ENCODE data around the gene TSPEAR. TPM values are rescaled to one million over a fixed set of nuclear protein-coding genes. Genes with fewer than 3 reads are reported as not detected.
A peak's percentile ranks its signal among the peaks of the same experiment; 100 is the strongest.
"Not testable (repeated sequence)": the region's sequence is repeated elsewhere in the genome, so short reads cannot be mapped to it uniquely, and the experiment has no call there.

Gene TSPEAR
- total and polyA plus RNA-seq, 5 donors = 0.29 to 4.6 (median 1.4) TPM

GRCh38 chr21:44654576-44655175 lies 56.7 kb downstream of the TSPEAR start, which contains the start of gene KRTAP12-4:
KRTAP12-4 (minus strand) TSS chr21:44654659; CDS start chr21:44654614, 45 bp downstream.
- no peaks in the 10 kb centered on the region for H3K27me3 ChIP-seq (ENCODE audit: control insufficient read depth, insufficient read depth)

GRCh38 chr21:44653656-44654575 lies 57.5 kb downstream of the TSPEAR start:
- ATAC-seq = no peak
- peak in 1 of 3 donors; percentile 55 for DNase-seq
- no peak overlapping the region for H3K27ac ChIP-seq (ENCODE audit: low read length)
- WGBS = 75% methylated on average over 17 of the region's 17 CpGs
- intact Hi-C loops (cut with DNase I) = no loop called here
- no peaks in the 10 kb centered on the region for H3K4me1 ChIP-seq (ENCODE audit: control insufficient read depth, insufficient read depth, low read length)
- no peaks in the 10 kb centered on the region for H3K27me3 ChIP-seq (ENCODE audit: control insufficient read depth, insufficient read depth)
- no peaks in the 10 kb centered on the region for H3K9me3 ChIP-seq (ENCODE audit: control insufficient read depth, low read length)
- H3K4me3 ChIP-seq (ENCODE audit: low read length) = no peak overlapping the region

More at GRCh38 chr21:44654576-44655175, 56.7 kb downstream of the TSPEAR start, which contains the start of gene KRTAP12-4:
- intact Hi-C loops (cut with DNase I) = no loop called here
- Histone ChIP-seq H3K9me3 (ENCODE audit: control insufficient read depth, low read length) (no peaks in the 10 kb centered on the region), H3K4me1 (ENCODE audit: control insufficient read depth, insufficient read depth, low read length) (no peaks in the 10 kb centered on the region), H3K27ac (ENCODE audit: low read length) (no peak within 1 kb of the TSS), H3K4me3 (ENCODE audit: low read length) (no peak within 1 kb of the TSS)
- 81% methylated on average over 8 of the region's 9 CpGs for WGBS
- no peak for DNase-seq
- no peak for ATAC-seq

- Histone ChIP-seq H3K9me3 (ENCODE audit: control insufficient read depth, low read length) (no peaks in the 10 kb centered on the region), H3K27ac (ENCODE audit: low read length) (no peak overlapping the region), H3K27me3 (ENCODE audit: control insufficient read depth, insufficient read depth) (no peaks in the 10 kb centered on the region), H3K4me3 (ENCODE audit: low read length) (no peak overlapping the region), H3K4me1 (ENCODE audit: control insufficient read depth, insufficient read depth, low read length) (no peaks in the 10 kb centered on the region)
- DNase-seq (no peak), ATAC-seq (no peak)
- intact Hi-C loops (cut with DNase I) = no loop called here
- WGBS = 62% methylated on average over 14 of the region's 14 CpGs
These were observed 58.2 kb downstream of the TSPEAR start for GRCh38 chr21:44653123-44653522.

- H3K4me3 ChIP-seq (ENCODE audit: low read length) = no peak overlapping the region
- no peaks in the 10 kb centered on the region for H3K9me3 ChIP-seq (ENCODE audit: control insufficient read depth, low read length)
- intact Hi-C loops (cut with DNase I) = no loop called here
- DNase-seq = no peak
- H3K4me1 ChIP-seq (ENCODE audit: control insufficient read depth, insufficient read depth, low read length) = no peaks in the 10 kb centered on the region
- no peak for ATAC-seq
- no peak overlapping the region for H3K27ac ChIP-seq (ENCODE audit: low read length)
- H3K27me3 ChIP-seq (ENCODE audit: control insufficient read depth, insufficient read depth) = no peaks in the 10 kb centered on the region
- 83% methylated on average over 12 of the region's 12 CpGs for WGBS
These were observed 60.2 kb downstream of the TSPEAR start for GRCh38 chr21:44650973-44651675.

- ATAC-seq (no peak), DNase-seq (no peak)
- Histone ChIP-seq H3K4me3 (ENCODE audit: low read length) (no peak overlapping the region), H3K4me1 (ENCODE audit: control insufficient read depth, insufficient read depth, low read length) (no peaks in the 10 kb centered on the region), H3K27me3 (ENCODE audit: control insufficient read depth, insufficient read depth) (no peaks in the 10 kb centered on the region), H3K9me3 (ENCODE audit: control insufficient read depth, low read length) (no peaks in the 10 kb centered on the region), H3K27ac (ENCODE audit: low read length) (no peak overlapping the region)
- intact Hi-C loops (cut with DNase I) = no loop called here
- 90% methylated on average over 20 of the region's 20 CpGs for WGBS
These were observed 61.0 kb downstream of the TSPEAR start for GRCh38 chr21:44650265-44650972.

GRCh38 chr21:44649521-44650100 lies 61.8 kb downstream of the TSPEAR start:
- Histone ChIP-seq H3K27ac (ENCODE audit: low read length) (no peak overlapping the region), H3K9me3 (ENCODE audit: control insufficient read depth, low read length) (no peaks in the 10 kb centered on the region), H3K27me3 (ENCODE audit: control insufficient read depth, insufficient read depth) (no peaks in the 10 kb centered on the region), H3K4me1 (ENCODE audit: control insufficient read depth, insufficient read depth, low read length) (no peaks in the 10 kb centered on the region), H3K4me3 (ENCODE audit: low read length) (no peak overlapping the region)
- ATAC-seq = no peak
- WGBS = 81% methylated on average over 18 of the region's 18 CpGs
- no peak for DNase-seq
- intact Hi-C loops (cut with DNase I) = no loop called here

GRCh38 chr21:44648557-44649311 lies 62.6 kb downstream of the TSPEAR start:
- Histone ChIP-seq H3K27ac (ENCODE audit: low read length) (no peak overlapping the region), H3K27me3 (ENCODE audit: control insufficient read depth, insufficient read depth) (no peaks in the 10 kb centered on the region), H3K9me3 (ENCODE audit: control insufficient read depth, low read length) (no peaks in the 10 kb centered on the region), H3K4me3 (ENCODE audit: low read length) (no peak overlapping the region), H3K4me1 (ENCODE audit: control insufficient read depth, insufficient read depth, low read length) (no peaks in the 10 kb centered on the region)
- no peak for DNase-seq
- 76% methylated on average over 33 of the region's 33 CpGs for WGBS
- ATAC-seq = no peak
- intact Hi-C loops (cut with DNase I) = no loop called here

- 68% methylated on average over 8 of the region's 8 CpGs for WGBS
- no peaks in the 10 kb centered on the region for H3K9me3 ChIP-seq (ENCODE audit: control insufficient read depth, low read length)
- H3K27me3 ChIP-seq (ENCODE audit: control insufficient read depth, insufficient read depth) = no peaks in the 10 kb centered on the region
- H3K27ac ChIP-seq (ENCODE audit: low read length) = no peak overlapping the region
- DNase-seq = no peak
- H3K4me3 ChIP-seq (ENCODE audit: low read length) = no peak overlapping the region
- ATAC-seq = no peak
- H3K4me1 ChIP-seq (ENCODE audit: control insufficient read depth, insufficient read depth, low read length) = no peaks in the 10 kb centered on the region
- intact Hi-C loops (cut with DNase I) = no loop called here
These were observed 64.2 kb downstream of the TSPEAR start for GRCh38 chr21:44647222-44647552.

- H3K27ac ChIP-seq (ENCODE audit: low read length); ATAC-seq; H3K4me1 ChIP-seq (ENCODE audit: control insufficient read depth, insufficient read depth, low read length); H3K4me3 ChIP-seq (ENCODE audit: low read length); intact Hi-C loops (cut with DNase I); DNase-seq; H3K9me3 ChIP-seq (ENCODE audit: control insufficient read depth, low read length); H3K27me3 ChIP-seq (ENCODE audit: control insufficient read depth, insufficient read depth): not testable (repeated sequence)
- WGBS = 74% methylated on average over 21 of the region's 21 CpGs
These were observed 64.8 kb downstream of the TSPEAR start, which contains the start of gene KRTAP10-11 for GRCh38 chr21:44646366-44647221. KRTAP10-11 (plus strand) TSS chr21:44646414; CDS start chr21:44646459, 45 bp downstream.
